Loucy (cell line): ENCODE results near the gene NAALADL2.

Experiments used
- EZH2phosphoT487 ChIP-seq: fragments of 200-600 bp; IDR thresholded peaks from 2 replicates; pipeline ENCODE4 v1.6.1; 2018; ENCODE audit warnings: antibody characterized with exemption, mild to moderate bottlenecking, moderate library complexity, borderline replicate concordance
- TF ChIP-seq, protein P1 (sequence below): fragments of 200-600 bp; sonication (generic); conservative IDR thresholded peaks from 2 replicates; pipeline ENCODE4 v1.5.1; 2014; ENCODE audit warnings: mild to moderate bottlenecking, antibody characterized with exemption, low read length

GRCh38 chr3:174931473-174932353 lies 72.6 kb downstream of the NAALADL2 start:
- TF ChIP-seq, protein P1, sequence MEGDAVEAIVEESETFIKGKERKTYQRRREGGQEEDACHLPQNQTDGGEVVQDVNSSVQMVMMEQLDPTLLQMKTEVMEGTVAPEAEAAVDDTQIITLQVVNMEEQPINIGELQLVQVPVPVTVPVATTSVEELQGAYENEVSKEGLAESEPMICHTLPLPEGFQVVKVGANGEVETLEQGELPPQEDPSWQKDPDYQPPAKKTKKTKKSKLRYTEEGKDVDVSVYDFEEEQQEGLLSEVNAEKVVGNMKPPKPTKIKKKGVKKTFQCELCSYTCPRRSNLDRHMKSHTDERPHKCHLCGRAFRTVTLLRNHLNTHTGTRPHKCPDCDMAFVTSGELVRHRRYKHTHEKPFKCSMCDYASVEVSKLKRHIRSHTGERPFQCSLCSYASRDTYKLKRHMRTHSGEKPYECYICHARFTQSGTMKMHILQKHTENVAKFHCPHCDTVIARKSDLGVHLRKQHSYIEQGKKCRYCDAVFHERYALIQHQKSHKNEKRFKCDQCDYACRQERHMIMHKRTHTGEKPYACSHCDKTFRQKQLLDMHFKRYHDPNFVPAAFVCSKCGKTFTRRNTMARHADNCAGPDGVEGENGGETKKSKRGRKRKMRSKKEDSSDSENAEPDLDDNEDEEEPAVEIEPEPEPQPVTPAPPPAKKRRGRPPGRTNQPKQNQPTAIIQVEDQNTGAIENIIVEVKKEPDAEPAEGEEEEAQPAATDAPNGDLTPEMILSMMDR: no peak
- no peak for TF ChIP-seq EZH2phosphoT487
